Activated CD4-positive, alpha-beta memory T cell treated with anti-CD3 and anti-CD28 coated beads, Interleukin-2, amount 10 ng/mL, durations not matched to agents 7 days and 5 days (primary cell): ENCODE data around the gene ANO2. TPM values are rescaled to one million over a fixed set of nuclear protein-coding genes. Genes with fewer than 3 reads are reported as not detected.

Experiments
- CTCF ChIA-PET: fragments of 350-600 bp; sonication (Branson Sonifier 250); formaldehyde crosslinking; loops from one replicate; lab custom pipeline; 2021; ENCODE audit warnings: antibody characterized with exemption, inconsistent platforms; lab: Charles Lee
- POLR2A ChIA-PET: fragments of 350-600 bp; sonication (Branson Sonifier 250); formaldehyde crosslinking; loops from one replicate; lab custom pipeline; 2021; ENCODE audit warnings: antibody characterized with exemption; lab: Charles Lee
- DNase-seq: peaks from one replicate; pipeline ENCODE4 v3.0.0-alpha.2; 2020
- H3K27ac Mint-ChIP-seq: one replicate; pipeline ENCODE4 v1.8.0; 2021; ENCODE audit warnings: mild to moderate bottlenecking, mixed read lengths
- H3K27me3 Mint-ChIP-seq: one replicate; pipeline ENCODE4 v1.8.0; 2021; ENCODE audit warnings: mixed read lengths
- H3K36me3 Mint-ChIP-seq: one replicate; pipeline ENCODE4 v1.8.0; 2021; ENCODE audit warnings: low read depth, mixed read lengths
- H3K4me1 Mint-ChIP-seq: one replicate; pipeline ENCODE4 v1.8.0; 2021; ENCODE audit warnings: mixed read lengths
- H3K4me3 Mint-ChIP-seq: one replicate; pipeline ENCODE4 v1.8.0; 2021; ENCODE audit warnings: mild to moderate bottlenecking, mixed read lengths
- H3K9me3 Mint-ChIP-seq: one replicate; pipeline ENCODE4 v1.8.0; 2021; ENCODE audit warnings: mixed read lengths
- total RNA-seq, 2 experiments: library from RNA; stranded (reverse); gene quantifications; one replicate each; pipeline ENCODE4 v1.2.3, GENCODE V29; 2021

ANO2 gene
- total RNA-seq, 2 experiments from 2014 or later: not detected

GRCh38 chr12:5921966-5922899, 22.8 kb downstream of the ANO2 start:
- Mint-ChIP-seq H3K36me3 (no peaks in the 10 kb centered on the region), H3K4me3 (no peak overlapping the region), H3K27ac (no peak overlapping the region), H3K27me3 (no peaks in the 10 kb centered on the region), H3K9me3 (peaks cover 6% of the 10 kb centered on the region), H3K4me1 (no peaks in the 10 kb centered on the region)
- CTCF ChIA-PET: no interaction called here
- no peak for DNase-seq
- POLR2A ChIA-PET: no interaction called here

DNA sequence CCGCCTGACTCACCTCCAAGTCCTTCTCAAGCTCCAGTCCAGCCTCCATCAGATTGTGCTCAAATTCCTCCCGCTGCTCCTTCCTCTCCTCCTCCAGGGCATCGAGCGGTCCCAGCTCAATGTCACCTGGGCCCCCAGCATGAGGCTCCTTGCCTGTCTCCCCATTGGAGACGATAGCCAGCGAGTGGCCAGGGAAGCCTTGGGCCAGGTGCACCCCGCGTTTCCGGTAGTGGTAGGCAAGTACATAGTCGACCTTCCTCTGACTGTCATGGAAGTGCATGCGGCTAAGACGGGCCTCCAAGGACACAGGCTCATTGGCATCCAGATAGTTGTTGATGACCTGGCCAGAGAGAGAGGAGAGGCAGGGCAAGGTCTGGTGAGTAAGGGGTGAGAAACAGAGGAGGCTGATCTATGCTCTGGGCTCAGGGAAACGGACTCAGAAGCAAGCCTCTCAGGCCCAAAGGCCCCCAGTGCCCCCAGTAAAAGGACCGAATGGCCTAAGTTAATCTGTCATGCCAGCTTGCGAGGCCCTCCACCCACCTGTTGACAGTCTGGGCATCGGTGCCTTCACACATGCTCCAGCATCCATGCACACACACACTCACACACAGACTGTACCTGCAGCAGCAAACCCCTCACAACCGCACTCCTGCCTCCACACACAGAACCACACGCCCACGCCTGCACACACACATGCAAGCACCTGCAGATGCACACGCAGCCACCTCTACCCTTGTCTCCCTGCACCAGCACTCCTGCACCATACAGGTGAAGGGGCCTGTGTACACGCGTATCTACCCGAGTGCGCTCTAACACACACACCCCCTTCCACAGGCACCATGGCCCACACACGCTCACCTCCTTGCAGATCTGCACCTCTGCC, 23.8 kb downstream of the ANO2 start:
- H3K4me1 Mint-ChIP-seq: no peaks in the 10 kb centered on the region
- no peaks in the 10 kb centered on the region for H3K36me3 Mint-ChIP-seq
- ChIA-PET POLR2A (no interaction called here), CTCF (no interaction called here)
- H3K27me3 Mint-ChIP-seq: no peaks in the 10 kb centered on the region
- peaks cover 5% of the 10 kb centered on the region for H3K9me3 Mint-ChIP-seq
- H3K4me3 Mint-ChIP-seq: no peak overlapping the region
- DNase-seq: no peak
- no peak overlapping the region for H3K27ac Mint-ChIP-seq

GRCh38 chr12:5916785-5917290, 28.2 kb downstream of the ANO2 start:
- Mint-ChIP-seq H3K36me3 (no peaks in the 10 kb centered on the region), H3K27me3 (no peaks in the 10 kb centered on the region), H3K4me1 (no peaks in the 10 kb centered on the region), H3K9me3 (no peaks in the 10 kb centered on the region), H3K4me3 (no peak overlapping the region), H3K27ac (no peak overlapping the region)
- no peak for DNase-seq
- ChIA-PET POLR2A (no interaction called here), CTCF (no interaction called here)

DNA sequence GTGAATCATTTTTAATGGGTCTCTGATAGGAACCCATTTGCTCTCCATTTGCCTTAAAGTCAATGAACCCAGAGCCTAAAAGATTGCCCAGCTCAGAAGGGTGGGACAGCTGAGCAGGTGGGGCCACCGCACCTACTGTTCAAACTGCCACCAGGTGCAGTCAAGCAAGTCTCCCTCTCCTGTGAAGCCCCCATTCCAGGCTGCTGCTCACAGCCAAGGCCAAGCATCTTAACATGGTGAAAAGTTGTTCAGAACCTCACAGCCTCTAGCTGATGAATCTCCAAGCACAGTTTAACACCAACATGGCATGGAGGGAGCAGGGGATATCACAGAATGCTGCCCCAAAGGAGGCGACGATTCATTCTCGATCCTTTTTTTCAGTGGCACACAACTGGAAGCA, 29.5 kb downstream of the ANO2 start:
- Mint-ChIP-seq H3K4me3 (no peak overlapping the region), H3K4me1 (no peaks in the 10 kb centered on the region), H3K27me3 (no peaks in the 10 kb centered on the region), H3K27ac (no peak overlapping the region), H3K36me3 (no peaks in the 10 kb centered on the region), H3K9me3 (no peaks in the 10 kb centered on the region)
- DNase-seq: no peak
- POLR2A ChIA-PET: no interaction called here
- CTCF ChIA-PET: no interaction called here

DNA sequence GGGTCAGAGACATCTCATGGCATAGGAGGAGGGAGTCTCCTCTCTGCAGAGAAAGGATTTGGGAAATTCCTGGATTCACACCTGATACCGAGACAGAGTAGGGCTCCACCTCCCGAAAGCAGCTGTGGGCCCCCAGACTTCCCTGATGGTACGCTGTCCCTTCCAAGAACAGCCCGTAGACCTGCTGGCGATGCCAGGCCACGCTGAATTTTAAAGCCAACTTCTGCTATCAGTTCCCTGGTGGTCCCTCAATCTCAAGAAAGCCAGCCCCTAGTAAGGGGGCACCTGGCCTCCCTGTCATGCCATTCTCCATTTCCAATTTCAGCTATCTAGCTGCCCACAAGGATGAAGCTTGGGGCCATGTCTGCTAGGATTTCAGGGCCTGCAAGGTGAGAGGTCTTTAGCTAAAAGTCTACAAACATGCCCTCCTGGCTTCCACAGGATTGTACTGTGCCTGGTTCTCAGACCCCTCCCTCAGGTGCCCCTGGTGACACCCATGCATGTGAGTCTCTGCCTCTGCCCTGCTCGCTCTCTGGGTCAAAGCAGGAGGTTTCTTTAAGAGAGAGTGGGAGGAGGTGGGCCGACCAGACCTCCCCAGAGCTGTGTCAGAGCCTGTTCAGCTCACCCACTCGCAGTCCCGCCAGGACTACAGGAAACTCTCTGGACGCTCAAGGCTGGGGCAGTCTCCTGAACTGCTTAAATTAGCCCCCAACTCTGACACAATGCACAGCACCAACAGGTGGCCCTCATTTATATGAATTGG, 30.5 kb downstream of the ANO2 start:
- DNase-seq: no peak
- H3K27me3 Mint-ChIP-seq: peaks cover 1% of the 10 kb centered on the region
- no peaks in the 10 kb centered on the region for H3K4me1 Mint-ChIP-seq
- no peaks in the 10 kb centered on the region for H3K36me3 Mint-ChIP-seq
- POLR2A ChIA-PET: no interaction called here
- no peak overlapping the region for H3K4me3 Mint-ChIP-seq
- no peak overlapping the region for H3K27ac Mint-ChIP-seq
- no peaks in the 10 kb centered on the region for H3K9me3 Mint-ChIP-seq
- CTCF ChIA-PET: no interaction called here

GRCh38 chr12:5913387-5913786, 31.7 kb downstream of the ANO2 start:
- no peaks in the 10 kb centered on the region for H3K36me3 Mint-ChIP-seq
- ChIA-PET CTCF (no interaction called here), POLR2A (no interaction called here)
- peaks cover 5% of the 10 kb centered on the region for H3K27me3 Mint-ChIP-seq
- no peak overlapping the region for H3K27ac Mint-ChIP-seq
- no peak overlapping the region for H3K4me3 Mint-ChIP-seq
- DNase-seq: no peak
- no peaks in the 10 kb centered on the region for H3K4me1 Mint-ChIP-seq
- H3K9me3 Mint-ChIP-seq: no peaks in the 10 kb centered on the region

DNA sequence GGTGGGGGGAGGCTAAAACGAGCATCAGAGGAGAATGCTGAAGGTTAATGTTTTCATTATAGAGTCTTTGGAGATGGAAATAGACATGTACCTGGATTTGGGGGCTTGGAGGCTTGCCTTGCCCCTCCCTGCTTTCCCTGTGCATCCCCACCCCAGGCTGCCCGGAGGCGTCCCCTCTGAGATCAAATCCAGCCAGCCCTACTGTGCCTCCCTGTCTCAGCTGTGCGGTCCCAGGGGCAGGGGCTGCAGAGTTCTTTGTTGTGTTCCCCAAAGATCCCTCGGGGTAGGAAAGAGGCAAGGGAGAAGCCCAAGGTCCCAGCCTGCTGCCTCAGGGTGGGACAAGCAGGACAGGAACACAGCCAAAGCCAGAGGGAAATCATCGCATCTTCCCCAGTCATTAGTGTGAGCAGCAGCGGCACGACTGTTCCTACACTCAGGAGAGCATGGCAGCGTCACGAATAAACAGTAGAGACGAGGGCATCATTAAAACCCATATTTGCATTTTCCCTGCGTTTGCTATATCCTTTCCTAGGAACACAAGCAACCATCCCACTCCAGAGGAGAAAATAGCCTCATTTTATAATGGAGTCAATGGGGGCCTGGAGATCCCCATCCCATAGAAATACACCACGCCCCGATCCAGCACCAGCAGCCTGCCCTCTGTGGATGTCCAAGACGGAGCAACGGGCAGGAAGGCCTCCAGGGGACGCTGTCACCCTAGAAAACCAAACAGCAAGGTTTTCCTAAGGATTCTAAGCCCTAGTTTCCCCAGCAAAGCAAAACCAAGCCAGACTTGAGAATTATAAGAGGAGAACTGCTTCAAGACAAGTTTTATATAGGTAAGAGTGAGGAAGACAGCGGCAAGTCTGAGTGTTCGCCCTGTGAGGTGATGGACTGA, 32.4 kb downstream of the ANO2 start:
- no peaks in the 10 kb centered on the region for H3K9me3 Mint-ChIP-seq
- H3K4me1 Mint-ChIP-seq: no peaks in the 10 kb centered on the region
- DNase-seq: no peak
- no peaks in the 10 kb centered on the region for H3K36me3 Mint-ChIP-seq
- H3K27ac Mint-ChIP-seq: no peak overlapping the region
- H3K4me3 Mint-ChIP-seq: no peak overlapping the region
- peaks cover 5% of the 10 kb centered on the region for H3K27me3 Mint-ChIP-seq
- CTCF ChIA-PET: no interaction called here
- POLR2A ChIA-PET: no interaction called here

DNA sequence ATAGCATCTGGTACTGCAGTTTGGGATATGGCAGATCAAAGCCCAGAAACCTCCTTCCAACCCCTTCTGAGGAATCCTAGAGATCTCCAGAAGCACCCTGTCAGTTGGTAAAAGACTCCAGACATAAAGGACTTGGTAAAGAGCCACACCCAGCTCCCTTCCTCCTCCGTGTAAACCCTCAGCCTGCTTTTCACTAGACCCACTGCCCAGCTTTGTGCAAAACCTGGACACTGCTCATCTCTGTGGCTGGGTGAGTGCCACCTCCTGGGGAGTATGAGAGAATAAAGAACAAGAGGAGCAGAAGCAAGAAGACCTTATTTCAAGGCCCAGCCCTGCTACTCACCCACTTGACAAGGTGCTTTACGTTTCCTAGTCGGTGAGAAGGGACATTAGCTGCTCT, 33.0 kb downstream of the ANO2 start:
- no peak overlapping the region for H3K4me3 Mint-ChIP-seq
- no peak for DNase-seq
- ChIA-PET POLR2A (no interaction called here), CTCF (no interaction called here)
- no peaks in the 10 kb centered on the region for H3K9me3 Mint-ChIP-seq
- peaks cover 5% of the 10 kb centered on the region for H3K27me3 Mint-ChIP-seq
- H3K4me1 Mint-ChIP-seq: no peaks in the 10 kb centered on the region
- no peaks in the 10 kb centered on the region for H3K36me3 Mint-ChIP-seq
- no peak overlapping the region for H3K27ac Mint-ChIP-seq

GRCh38 chr12:5910790-5911548, 34.1 kb downstream of the ANO2 start:
- Mint-ChIP-seq H3K27me3 (peaks cover 5% of the 10 kb centered on the region), H3K27ac (no peak overlapping the region), H3K4me1 (no peaks in the 10 kb centered on the region), H3K36me3 (no peaks in the 10 kb centered on the region), H3K4me3 (no peak overlapping the region), H3K9me3 (no peaks in the 10 kb centered on the region)
- DNase-seq: no peak
- ChIA-PET POLR2A (no interaction called here), CTCF (no interaction called here)

- no peak overlapping the region for H3K27ac Mint-ChIP-seq
- POLR2A ChIA-PET: no interaction called here
- no peak overlapping the region for H3K4me3 Mint-ChIP-seq
- no peaks in the 10 kb centered on the region for H3K36me3 Mint-ChIP-seq
- DNase-seq: no peak
- no peaks in the 10 kb centered on the region for H3K9me3 Mint-ChIP-seq
- no peaks in the 10 kb centered on the region for H3K4me1 Mint-ChIP-seq
- CTCF ChIA-PET: no interaction called here
- peaks cover 5% of the 10 kb centered on the region for H3K27me3 Mint-ChIP-seq
Observed at GRCh38 chr12:5909560-5909959, 35.5 kb downstream of the ANO2 start.

DNA sequence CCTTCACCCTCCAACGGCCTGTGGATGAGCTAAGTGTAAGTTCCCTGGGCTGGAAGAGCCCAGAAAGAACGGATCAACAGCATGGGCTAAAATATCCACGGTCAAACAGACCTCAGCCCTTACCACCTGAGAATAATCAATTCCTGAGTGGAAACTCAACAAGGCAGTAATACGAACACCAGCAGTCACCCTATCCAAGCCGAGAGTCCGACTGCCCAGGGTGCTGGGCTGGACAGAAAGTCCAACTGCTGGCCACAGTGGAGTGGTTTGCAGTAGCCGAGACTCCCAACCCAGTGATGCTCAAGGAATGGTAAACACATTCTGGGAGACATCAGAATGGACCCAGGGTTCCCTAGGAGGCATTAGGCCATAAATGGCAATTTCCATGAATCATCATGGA, 36.8 kb downstream of the ANO2 start:
- Mint-ChIP-seq H3K27ac (no peak overlapping the region), H3K9me3 (no peaks in the 10 kb centered on the region), H3K4me3 (no peak overlapping the region), H3K27me3 (peaks cover 5% of the 10 kb centered on the region), H3K4me1 (no peaks in the 10 kb centered on the region), H3K36me3 (no peaks in the 10 kb centered on the region)
- CTCF ChIA-PET: no interaction called here
- no peak for DNase-seq
- POLR2A ChIA-PET: no interaction called here

- Mint-ChIP-seq H3K27ac (no peak overlapping the region), H3K9me3 (no peaks in the 10 kb centered on the region), H3K36me3 (no peaks in the 10 kb centered on the region), H3K4me3 (no peak overlapping the region), H3K27me3 (peaks cover 5% of the 10 kb centered on the region), H3K4me1 (no peaks in the 10 kb centered on the region)
- POLR2A ChIA-PET: no interaction called here
- CTCF ChIA-PET: no interaction called here
- DNase-seq: no peak
Observed at GRCh38 chr12:5907807-5908206, 37.3 kb downstream of the ANO2 start.
